LNCAP (cell line): Measurements from ENCODE around the gene PPP1R14C.

Source experiments
- TF ChIP-seq, protein P1 (sequence below): fragments of 450-650 bp; IDR thresholded peaks from 2 replicates; pipeline ENCODE4 v1.5.1; 2017; ENCODE audit warnings: mild to moderate bottlenecking

The PPP1R14C gene

GRCh38 chr6:150183105-150183504 lies 40.3 kb downstream of the PPP1R14C start:
- TF ChIP-seq, protein P1, sequence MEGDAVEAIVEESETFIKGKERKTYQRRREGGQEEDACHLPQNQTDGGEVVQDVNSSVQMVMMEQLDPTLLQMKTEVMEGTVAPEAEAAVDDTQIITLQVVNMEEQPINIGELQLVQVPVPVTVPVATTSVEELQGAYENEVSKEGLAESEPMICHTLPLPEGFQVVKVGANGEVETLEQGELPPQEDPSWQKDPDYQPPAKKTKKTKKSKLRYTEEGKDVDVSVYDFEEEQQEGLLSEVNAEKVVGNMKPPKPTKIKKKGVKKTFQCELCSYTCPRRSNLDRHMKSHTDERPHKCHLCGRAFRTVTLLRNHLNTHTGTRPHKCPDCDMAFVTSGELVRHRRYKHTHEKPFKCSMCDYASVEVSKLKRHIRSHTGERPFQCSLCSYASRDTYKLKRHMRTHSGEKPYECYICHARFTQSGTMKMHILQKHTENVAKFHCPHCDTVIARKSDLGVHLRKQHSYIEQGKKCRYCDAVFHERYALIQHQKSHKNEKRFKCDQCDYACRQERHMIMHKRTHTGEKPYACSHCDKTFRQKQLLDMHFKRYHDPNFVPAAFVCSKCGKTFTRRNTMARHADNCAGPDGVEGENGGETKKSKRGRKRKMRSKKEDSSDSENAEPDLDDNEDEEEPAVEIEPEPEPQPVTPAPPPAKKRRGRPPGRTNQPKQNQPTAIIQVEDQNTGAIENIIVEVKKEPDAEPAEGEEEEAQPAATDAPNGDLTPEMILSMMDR, result no peak

- TF ChIP-seq, protein P1, result no peak
These were observed 41.1 kb downstream of the PPP1R14C start for GRCh38 chr6:150183966-150184365.

DNA sequence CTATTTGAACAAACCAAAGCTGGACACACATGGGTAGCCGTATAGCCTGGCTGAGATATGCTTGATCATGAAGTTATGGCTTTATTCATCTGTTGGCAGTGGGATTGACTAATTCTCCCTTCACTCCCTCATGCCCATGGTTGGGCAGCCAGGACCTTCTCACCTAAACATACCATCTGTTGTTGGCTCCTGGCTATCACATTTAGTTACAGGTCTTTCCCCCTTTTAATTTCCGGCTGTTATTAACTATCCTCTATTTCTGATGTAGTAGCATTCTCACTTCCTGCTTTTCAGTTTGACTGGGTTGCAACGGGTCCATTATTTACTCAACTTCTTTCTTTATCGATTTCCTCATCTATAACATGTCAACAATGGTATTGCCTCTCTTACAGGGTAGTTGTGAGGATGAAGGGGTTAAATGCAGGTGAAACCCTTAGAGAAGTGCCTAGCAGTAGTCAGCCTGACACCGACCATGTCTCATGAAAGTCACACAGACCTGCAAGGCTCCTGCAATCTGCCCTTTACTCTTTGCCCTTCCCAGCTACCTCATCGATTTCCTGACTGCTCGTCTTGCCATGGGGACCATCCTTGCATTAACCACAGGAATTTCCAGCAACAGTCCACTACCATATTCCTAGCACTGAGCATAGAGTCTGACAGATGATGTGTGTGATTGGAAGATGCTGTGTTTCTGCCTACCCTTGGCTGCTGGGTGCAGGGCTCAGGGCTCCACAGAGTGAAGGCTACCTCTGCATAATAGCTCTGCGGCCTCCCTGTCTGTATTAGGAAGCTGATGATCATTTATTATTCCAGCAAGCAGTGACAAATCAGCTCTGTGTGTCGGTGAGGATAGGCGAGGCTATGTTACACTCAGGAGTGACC lies 42.2 kb downstream of the PPP1R14C start:
- TF ChIP-seq, protein P1, result no peak

DNA sequence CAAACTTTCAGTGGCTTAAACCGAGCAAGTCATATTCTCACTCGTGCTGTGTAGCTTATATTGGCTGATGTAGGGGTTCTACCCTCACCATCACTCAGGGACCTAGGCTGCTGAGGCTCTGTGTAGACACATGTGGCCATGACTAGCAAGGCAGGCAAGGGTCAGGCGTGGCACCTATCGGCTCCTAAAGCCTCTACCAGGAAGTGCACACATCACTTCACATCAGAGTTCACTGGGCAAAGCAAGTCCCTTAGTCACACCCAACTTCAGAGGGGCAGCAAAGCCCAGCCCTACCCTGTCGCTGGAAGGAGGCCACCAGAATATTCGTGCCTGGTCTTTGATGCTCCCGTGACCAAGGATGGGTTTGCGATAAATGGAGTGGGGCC lies 42.9 kb downstream of the PPP1R14C start:
- TF ChIP-seq, protein P1, result no peak

GRCh38 chr6:150186129-150186898 lies 43.5 kb downstream of the PPP1R14C start:
- TF ChIP-seq, protein P1, result no peak

GRCh38 chr6:150189122-150189521 lies 46.3 kb downstream of the PPP1R14C start:
- TF ChIP-seq, protein P1, result no peak

DNA sequence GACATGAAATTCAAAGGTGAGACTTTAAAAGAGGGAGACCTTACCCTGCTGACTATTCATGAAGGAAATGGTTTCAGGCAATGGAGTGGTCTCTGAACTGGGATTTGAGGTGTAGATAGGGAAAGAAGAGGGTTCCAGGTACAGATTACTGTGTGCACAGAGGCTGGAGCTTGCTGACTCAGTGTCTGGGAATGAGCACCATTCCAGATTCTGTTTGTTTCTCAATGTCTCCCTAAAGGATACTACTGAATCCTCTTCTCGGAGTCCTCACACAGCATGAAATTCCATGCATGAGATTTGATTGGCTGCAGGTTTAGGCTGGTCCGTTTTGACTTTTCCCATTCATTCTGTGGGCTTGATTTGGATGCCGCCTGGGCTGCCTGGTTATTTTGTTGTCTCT lies 49.0 kb downstream of the PPP1R14C start:
- TF ChIP-seq, protein P1, result no peak
